ENCODE measurements around the gene FRK.

Gene FRK

DNA sequence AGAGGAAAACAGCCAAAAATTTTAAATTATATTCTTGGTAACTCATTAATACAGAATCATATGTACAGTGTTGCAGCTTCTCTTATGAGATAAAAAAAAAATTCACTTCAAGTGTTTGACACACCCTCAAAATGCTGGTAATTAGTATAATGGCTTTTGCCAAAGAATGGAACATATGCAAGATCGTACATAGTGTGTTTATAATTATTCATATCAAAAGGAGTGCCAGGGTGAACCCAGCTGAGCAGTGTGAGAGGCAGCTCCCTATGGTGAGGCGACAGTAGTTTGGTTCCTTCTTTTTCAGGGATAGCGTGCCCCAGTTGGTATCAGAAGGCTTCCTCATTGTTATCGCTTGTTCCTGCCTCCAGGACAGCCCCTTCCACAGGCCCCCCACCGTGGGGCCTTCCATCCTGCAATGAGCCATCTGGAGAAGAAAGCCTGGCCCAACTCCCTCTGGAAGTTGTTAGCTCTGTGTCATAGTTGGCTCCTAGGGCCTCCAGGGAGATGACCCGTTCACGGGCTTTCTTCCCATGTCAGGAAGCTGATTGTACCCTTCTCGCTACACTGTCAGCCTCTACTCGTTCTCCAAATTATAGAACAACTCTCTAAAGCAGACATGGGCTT is 150.7 kb downstream of the FRK start:
- no peaks in the 10 kb centered on the region for H3K36me3 ChIP-seq (ENCODE audit: control insufficient read depth, insufficient read depth, low read length)
- no peak overlapping the region for H3K27ac ChIP-seq (ENCODE audit: low read length)
- no peak for DNase-seq (ENCODE audit: low read depth, low spot score)
- no peak overlapping the region for H3K4me3 ChIP-seq (ENCODE audit: low read length)
- no peaks in the 10 kb centered on the region for H3K4me1 ChIP-seq (ENCODE audit: control insufficient read depth, insufficient read depth, low read length)
- H3K27me3 ChIP-seq (ENCODE audit: control insufficient read depth, insufficient read depth, low read length) = no peaks in the 10 kb centered on the region
- WGBS (ENCODE audit: insufficient coverage, insufficient read length) = no CpG with 5 or more reads among the region's 9 CpGs
- H3K9me3 ChIP-seq (ENCODE audit: control insufficient read depth, insufficient read depth, low read length) = no peaks in the 10 kb centered on the region

DNA sequence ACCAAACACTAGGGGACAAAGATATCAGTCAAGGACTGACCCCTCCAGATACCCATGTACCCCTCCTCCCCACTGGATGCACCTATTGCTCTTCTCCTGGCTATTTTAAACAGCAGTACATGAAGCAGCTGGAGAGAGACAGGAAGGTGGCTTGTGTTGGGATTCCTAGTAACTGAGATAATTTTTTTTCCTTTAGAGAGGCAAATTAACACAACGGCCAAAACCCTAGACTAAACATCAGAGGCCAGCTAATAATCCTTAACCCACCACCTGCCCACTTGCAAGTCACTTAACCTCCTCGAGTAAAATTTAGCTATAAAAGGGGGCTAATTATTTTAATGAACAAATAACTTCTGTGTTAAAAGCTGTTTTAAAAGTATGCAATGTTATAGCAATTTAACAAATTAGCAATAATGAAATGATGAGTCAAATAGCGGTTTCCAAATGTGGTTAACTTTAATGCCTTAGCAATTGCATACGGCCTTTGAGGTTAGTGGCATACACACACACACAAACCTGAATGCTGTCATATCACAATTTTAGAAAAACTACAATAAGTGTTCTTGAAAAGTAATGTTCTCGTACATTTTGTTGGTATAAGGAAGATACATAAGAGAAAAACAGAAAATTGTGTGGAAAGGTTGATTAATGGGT is 151.7 kb downstream of the FRK start:
- DNase-seq (ENCODE audit: low read depth, low spot score) = no peak
- Histone ChIP-seq H3K27me3 (ENCODE audit: control insufficient read depth, insufficient read depth, low read length) (no peaks in the 10 kb centered on the region), H3K4me1 (ENCODE audit: control insufficient read depth, insufficient read depth, low read length) (no peaks in the 10 kb centered on the region), H3K27ac (ENCODE audit: low read length) (no peak overlapping the region), H3K36me3 (ENCODE audit: control insufficient read depth, insufficient read depth, low read length) (no peaks in the 10 kb centered on the region), H3K4me3 (ENCODE audit: low read length) (no peak overlapping the region), H3K9me3 (ENCODE audit: control insufficient read depth, insufficient read depth, low read length) (no peaks in the 10 kb centered on the region)
- WGBS (ENCODE audit: insufficient coverage, insufficient read length) = no CpG with 5 or more reads among the region's 5 CpGs

DNA sequence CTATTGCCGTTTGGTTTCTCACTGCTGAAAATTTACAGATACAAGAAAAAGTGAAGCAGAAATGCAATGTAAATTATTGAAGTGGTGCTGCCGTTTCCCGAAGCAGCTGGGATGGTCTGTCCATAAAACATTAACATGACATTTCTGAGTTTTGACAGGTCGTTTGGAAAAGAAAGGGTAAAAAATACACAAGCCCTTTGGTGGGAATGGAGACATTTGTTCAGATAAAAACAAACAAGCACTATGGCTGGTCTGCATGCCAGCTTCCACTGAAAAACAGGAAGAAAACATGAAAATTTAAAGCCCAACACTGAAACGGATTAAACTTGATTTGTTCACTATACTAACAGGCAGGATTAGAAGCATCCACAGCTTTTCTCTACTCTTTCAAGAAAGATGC is 155.2 kb downstream of the FRK start:
- H3K27me3 ChIP-seq (ENCODE audit: control insufficient read depth, insufficient read depth, low read length) = no peaks in the 10 kb centered on the region
- H3K27ac ChIP-seq (ENCODE audit: low read length) = no peak overlapping the region
- H3K36me3 ChIP-seq (ENCODE audit: control insufficient read depth, insufficient read depth, low read length) = no peaks in the 10 kb centered on the region
- no peak for DNase-seq (ENCODE audit: low read depth, low spot score)
- no CpG with 5 or more reads among the region's 5 CpGs for WGBS (ENCODE audit: insufficient coverage, insufficient read length)
- no peaks in the 10 kb centered on the region for H3K4me1 ChIP-seq (ENCODE audit: control insufficient read depth, insufficient read depth, low read length)
- no peak overlapping the region for H3K4me3 ChIP-seq (ENCODE audit: low read length)
- no peaks in the 10 kb centered on the region for H3K9me3 ChIP-seq (ENCODE audit: control insufficient read depth, insufficient read depth, low read length)

DNA sequence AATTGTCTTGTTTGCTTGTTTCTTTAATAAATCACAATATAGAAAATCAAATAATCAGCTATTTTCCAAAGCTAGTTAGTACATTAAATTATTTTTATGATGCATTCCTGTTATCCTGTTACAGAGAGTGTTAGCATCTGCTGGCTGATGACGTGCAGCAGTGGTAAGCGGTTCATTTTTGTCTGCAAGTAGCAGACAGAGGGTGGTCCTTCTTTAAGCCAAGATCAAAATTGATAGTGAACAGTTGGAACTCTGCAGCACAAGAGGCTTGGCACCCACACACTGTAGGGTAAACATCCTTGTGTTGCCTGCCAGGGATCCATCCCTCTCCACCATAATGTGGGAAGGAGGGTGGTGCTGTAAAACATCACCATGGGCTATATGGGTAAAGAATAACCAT is 158.3 kb downstream of the FRK start:
- no peak for DNase-seq (ENCODE audit: low read depth, low spot score)
- H3K27me3 ChIP-seq (ENCODE audit: control insufficient read depth, insufficient read depth, low read length) = no peaks in the 10 kb centered on the region
- H3K9me3 ChIP-seq (ENCODE audit: control insufficient read depth, insufficient read depth, low read length) = no peaks in the 10 kb centered on the region
- H3K27ac ChIP-seq (ENCODE audit: low read length) = no peak overlapping the region
- no peaks in the 10 kb centered on the region for H3K4me1 ChIP-seq (ENCODE audit: control insufficient read depth, insufficient read depth, low read length)
- H3K4me3 ChIP-seq (ENCODE audit: low read length) = no peak overlapping the region
- no peaks in the 10 kb centered on the region for H3K36me3 ChIP-seq (ENCODE audit: control insufficient read depth, insufficient read depth, low read length)
- no CpG with 5 or more reads among the region's 2 CpGs for WGBS (ENCODE audit: insufficient coverage, insufficient read length)

DNA sequence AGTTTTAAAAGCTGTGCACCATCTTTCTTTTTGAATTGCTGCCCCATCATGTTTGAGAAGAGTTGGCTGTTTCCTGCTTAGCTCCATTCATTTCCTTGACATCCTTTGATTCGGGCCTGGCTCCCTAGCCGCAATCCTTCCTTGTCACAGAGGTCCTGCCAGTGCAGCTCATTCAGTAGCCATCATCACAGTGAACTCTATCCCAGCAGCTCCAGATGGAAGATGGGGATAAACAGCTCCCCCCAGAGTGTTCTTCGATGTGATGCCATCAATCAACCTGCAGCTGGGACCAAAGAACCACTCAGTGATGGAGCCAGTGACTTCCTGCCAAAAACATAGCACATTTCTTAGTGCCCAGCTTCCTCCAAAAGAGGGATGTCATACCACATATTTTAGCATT is 158.8 kb downstream of the FRK start:
- H3K36me3 ChIP-seq (ENCODE audit: control insufficient read depth, insufficient read depth, low read length) = no peaks in the 10 kb centered on the region
- DNase-seq (ENCODE audit: low read depth, low spot score) = no peak
- H3K27me3 ChIP-seq (ENCODE audit: control insufficient read depth, insufficient read depth, low read length) = no peaks in the 10 kb centered on the region
- no peak overlapping the region for H3K4me3 ChIP-seq (ENCODE audit: low read length)
- WGBS (ENCODE audit: insufficient coverage, insufficient read length) = no CpG with 5 or more reads among the region's 3 CpGs
- no peaks in the 10 kb centered on the region for H3K9me3 ChIP-seq (ENCODE audit: control insufficient read depth, insufficient read depth, low read length)
- no peaks in the 10 kb centered on the region for H3K4me1 ChIP-seq (ENCODE audit: control insufficient read depth, insufficient read depth, low read length)
- H3K27ac ChIP-seq (ENCODE audit: low read length) = no peak overlapping the region

DNA sequence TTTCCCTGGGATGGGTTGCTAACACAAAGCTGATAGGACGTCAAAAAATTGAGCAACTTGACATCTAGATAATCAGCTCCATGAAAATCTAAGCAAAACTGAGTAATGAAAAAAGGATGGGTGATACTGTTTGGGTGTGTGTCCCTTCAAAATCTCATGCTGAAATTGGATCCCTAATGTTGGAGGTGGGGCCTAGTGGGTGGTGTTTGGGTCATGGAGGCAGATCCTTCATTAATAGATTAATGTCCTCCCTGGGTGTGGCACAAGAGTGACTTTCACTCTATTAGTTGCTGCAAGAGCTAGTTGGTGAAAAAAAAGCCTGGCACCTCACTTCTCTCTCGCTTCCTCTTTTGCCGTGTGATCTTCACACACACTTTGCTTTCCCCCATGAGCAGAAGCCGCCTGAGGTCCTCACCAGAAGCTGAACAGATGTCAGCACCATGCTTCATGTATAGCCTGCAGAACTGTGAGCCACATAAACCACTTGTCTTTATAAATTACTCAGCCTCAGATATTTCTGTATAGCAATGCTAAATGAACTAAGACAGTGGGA is 160.9 kb downstream of the FRK start:
- WGBS (ENCODE audit: insufficient coverage, insufficient read length) = no CpG with 5 or more reads among the region's 4 CpGs
- Histone ChIP-seq H3K9me3 (ENCODE audit: control insufficient read depth, insufficient read depth, low read length) (no peaks in the 10 kb centered on the region), H3K36me3 (ENCODE audit: control insufficient read depth, insufficient read depth, low read length) (no peaks in the 10 kb centered on the region), H3K4me1 (ENCODE audit: control insufficient read depth, insufficient read depth, low read length) (no peaks in the 10 kb centered on the region), H3K4me3 (ENCODE audit: low read length) (no peak overlapping the region), H3K27me3 (ENCODE audit: control insufficient read depth, insufficient read depth, low read length) (no peaks in the 10 kb centered on the region), H3K27ac (ENCODE audit: low read length) (no peak overlapping the region)
- DNase-seq (ENCODE audit: low read depth, low spot score) = no peak

DNA sequence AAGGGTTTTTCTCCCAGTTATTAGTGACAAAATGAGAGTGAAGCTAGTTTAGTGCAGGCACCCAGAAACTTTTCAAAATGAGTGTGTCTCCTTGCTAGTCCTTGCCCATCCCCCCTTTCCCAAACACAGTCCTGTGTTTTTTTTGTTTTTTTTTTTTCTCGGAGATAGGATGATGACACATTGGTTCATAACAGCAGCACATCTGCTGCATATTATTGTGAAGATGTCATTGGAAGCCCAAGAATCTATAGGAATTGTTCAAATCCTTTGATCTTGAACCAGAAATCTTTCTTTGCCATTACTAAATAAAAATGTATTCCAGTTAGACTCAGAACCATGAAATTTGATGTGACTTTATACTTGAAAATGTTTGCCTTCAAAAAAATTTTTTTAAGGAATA is 162.4 kb downstream of the FRK start:
- no peak for DNase-seq (ENCODE audit: low read depth, low spot score)
- Histone ChIP-seq H3K4me1 (ENCODE audit: control insufficient read depth, insufficient read depth, low read length) (no peaks in the 10 kb centered on the region), H3K9me3 (ENCODE audit: control insufficient read depth, insufficient read depth, low read length) (no peaks in the 10 kb centered on the region), H3K36me3 (ENCODE audit: control insufficient read depth, insufficient read depth, low read length) (no peaks in the 10 kb centered on the region), H3K27me3 (ENCODE audit: control insufficient read depth, insufficient read depth, low read length) (no peaks in the 10 kb centered on the region), H3K4me3 (ENCODE audit: low read length) (no peak overlapping the region), H3K27ac (ENCODE audit: low read length) (no peak overlapping the region)
- no CpG with 5 or more reads among the region's 1 CpG for WGBS (ENCODE audit: insufficient coverage, insufficient read length)

DNA sequence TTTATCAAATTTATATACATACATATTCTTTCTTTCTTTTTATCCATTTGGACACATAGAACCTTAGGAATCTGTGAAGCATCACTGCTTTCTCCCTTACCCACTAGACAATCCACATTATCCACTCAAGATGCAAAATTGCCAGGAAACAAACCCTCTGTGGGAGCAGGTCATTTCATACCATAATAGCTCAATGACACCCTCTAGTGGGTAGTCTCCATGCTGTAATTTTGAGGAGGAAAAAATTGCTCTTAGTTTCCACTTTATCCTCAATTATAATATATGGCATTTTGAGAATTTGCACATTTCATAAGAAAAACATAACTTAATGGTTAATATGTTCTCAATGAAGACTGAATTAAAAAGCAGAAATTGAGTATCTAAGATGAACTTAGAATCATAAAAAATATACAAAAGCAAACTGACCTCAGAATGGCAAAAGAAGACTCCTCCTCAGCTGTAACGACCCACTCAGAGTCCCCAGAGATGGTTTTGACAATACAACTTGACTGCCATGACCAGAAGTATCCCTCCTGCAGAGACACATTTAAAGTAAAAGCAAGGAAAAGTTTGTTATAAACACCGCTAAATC is 164.1 kb downstream of the FRK start:
- no peak for DNase-seq (ENCODE audit: low read depth, low spot score)
- Histone ChIP-seq H3K36me3 (ENCODE audit: control insufficient read depth, insufficient read depth, low read length) (no peaks in the 10 kb centered on the region), H3K9me3 (ENCODE audit: control insufficient read depth, insufficient read depth, low read length) (no peaks in the 10 kb centered on the region), H3K27me3 (ENCODE audit: control insufficient read depth, insufficient read depth, low read length) (no peaks in the 10 kb centered on the region), H3K4me1 (ENCODE audit: control insufficient read depth, insufficient read depth, low read length) (no peaks in the 10 kb centered on the region), H3K4me3 (ENCODE audit: low read length) (no peak overlapping the region), H3K27ac (ENCODE audit: low read length) (no peak overlapping the region)
- no CpG with 5 or more reads among the region's 2 CpGs for WGBS (ENCODE audit: insufficient coverage, insufficient read length)

DNA sequence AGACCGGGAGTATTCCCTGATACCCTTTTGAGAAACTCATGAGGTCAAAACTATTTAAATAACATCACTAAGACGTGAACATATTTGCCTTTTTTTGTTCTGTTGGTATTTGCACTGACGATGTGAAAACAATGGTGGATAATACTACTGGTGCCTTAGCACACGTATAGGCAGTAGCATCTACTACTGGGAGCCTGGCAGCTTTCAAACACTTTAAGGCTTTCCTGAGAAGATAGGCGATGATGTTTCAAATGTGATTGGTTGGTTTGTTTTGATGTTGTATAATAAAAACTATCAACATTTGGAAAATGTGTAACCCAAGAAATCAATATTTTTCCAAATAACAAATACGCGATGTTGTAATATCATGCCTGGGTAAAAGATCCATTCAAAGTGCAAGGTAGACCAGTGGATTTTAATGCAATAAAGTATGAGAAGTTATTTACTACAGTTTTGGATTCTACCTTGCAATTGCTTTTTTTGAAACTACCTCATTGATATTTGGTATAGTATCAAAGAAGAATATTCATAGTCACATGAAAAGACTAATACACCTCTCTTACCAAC is 166.2 kb downstream of the FRK start:
- H3K27me3 ChIP-seq (ENCODE audit: control insufficient read depth, insufficient read depth, low read length) = no peaks in the 10 kb centered on the region
- no peaks in the 10 kb centered on the region for H3K36me3 ChIP-seq (ENCODE audit: control insufficient read depth, insufficient read depth, low read length)
- no CpG with 5 or more reads among the region's 7 CpGs for WGBS (ENCODE audit: insufficient coverage, insufficient read length)
- H3K9me3 ChIP-seq (ENCODE audit: control insufficient read depth, insufficient read depth, low read length) = no peaks in the 10 kb centered on the region
- H3K4me1 ChIP-seq (ENCODE audit: control insufficient read depth, insufficient read depth, low read length) = no peaks in the 10 kb centered on the region
- H3K4me3 ChIP-seq (ENCODE audit: low read length) = no peak overlapping the region
- no peak for DNase-seq (ENCODE audit: low read depth, low spot score)
- H3K27ac ChIP-seq (ENCODE audit: low read length) = no peak overlapping the region

DNA sequence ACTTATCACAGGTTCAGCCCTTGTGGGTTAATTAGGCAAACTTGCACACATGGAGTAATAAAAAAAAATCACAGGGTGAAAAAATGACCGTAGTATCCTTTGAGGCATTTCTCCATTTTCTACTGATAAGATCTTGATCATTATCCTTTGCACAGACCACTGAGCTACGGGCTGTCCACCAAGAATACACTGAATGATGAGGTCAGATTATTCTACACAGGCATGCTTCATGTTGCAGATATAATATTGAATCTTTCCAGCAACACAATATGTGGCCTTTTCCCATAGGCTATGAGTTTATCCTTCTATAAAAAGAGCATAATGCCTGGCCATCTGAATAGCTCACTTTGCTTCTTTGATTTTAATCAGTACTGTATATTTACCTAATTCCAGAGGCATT is 168.9 kb downstream of the FRK start:
- Histone ChIP-seq H3K4me1 (ENCODE audit: control insufficient read depth, insufficient read depth, low read length) (no peaks in the 10 kb centered on the region), H3K27me3 (ENCODE audit: control insufficient read depth, insufficient read depth, low read length) (no peaks in the 10 kb centered on the region), H3K27ac (ENCODE audit: low read length) (no peak overlapping the region), H3K9me3 (ENCODE audit: control insufficient read depth, insufficient read depth, low read length) (no peaks in the 10 kb centered on the region), H3K36me3 (ENCODE audit: control insufficient read depth, insufficient read depth, low read length) (no peaks in the 10 kb centered on the region), H3K4me3 (ENCODE audit: low read length) (no peak overlapping the region)
- no peak for DNase-seq (ENCODE audit: low read depth, low spot score)
- WGBS (ENCODE audit: insufficient coverage, insufficient read length) = no CpG with 5 or more reads among the region's 2 CpGs
